Natural killer cell treated with Interleukin-12 subunit alpha and Interleukin-12 subunit beta and Interleukin-15 and Interleukin-18, amount 100 ng/mL, for 72 hours (primary cell): ENCODE data around the gene TMEM248. TPM values are rescaled to one million over a fixed set of nuclear protein-coding genes. Genes with fewer than 3 reads are reported as not detected.
"Not testable (repeated sequence)": the region's sequence is repeated elsewhere in the genome, so short reads cannot be mapped to it uniquely, and the experiment has no call there.

ENCODE experiments used
- ATAC-seq, 2 donors: fragments of 150-1000 bp; cut with Tn5 transposase in 1 of 2; sonication (Bioruptor Pico), chemical (Tn5 transposase) in 1 of 2; 2 replicates each; pipeline ENCODE4 v1.10.0; 2021
- DNase-seq: peaks from one replicate; pipeline ENCODE4 v3.0.0; 2022; ENCODE audit warnings: low spot score
- H3K27ac Mint-ChIP-seq, 2 donors: 1 replicate in 1 of 2; 2 replicates in 1 of 2; pipeline ENCODE4 v1.8.0; 2022; ENCODE audit warnings: mixed read lengths in 2 of 2, mild to moderate bottlenecking in 1 of 2, moderate library complexity in 1 of 2
- H3K27me3 Mint-ChIP-seq, 2 donors: 1 replicate in 1 of 2; 2 replicates in 1 of 2; pipeline ENCODE4 v1.8.0; 2022; ENCODE audit warnings: mixed read lengths in 2 of 2
- H3K36me3 Mint-ChIP-seq: one replicate; pipeline ENCODE4 v1.8.0; 2022; ENCODE audit warnings: mixed read lengths
- H3K4me1 Mint-ChIP-seq, 2 donors: 1 replicate in 1 of 2; 2 replicates in 1 of 2; pipeline ENCODE4 v1.8.0; 2022; ENCODE audit warnings: low read depth in 2 of 2, mixed read lengths in 2 of 2, mild to moderate bottlenecking in 1 of 2
- H3K4me3 Mint-ChIP-seq: one replicate; pipeline ENCODE4 v1.8.0; 2022; ENCODE audit warnings: mixed read lengths
- H3K9me3 Mint-ChIP-seq: 2 replicates; pipeline ENCODE4 v1.8.0; 2022; ENCODE audit warnings: mixed read lengths
- total RNA-seq, 2 donors: library from RNA; stranded (reverse); gene quantifications; one replicate each; pipeline ENCODE4 v1.2.3, GENCODE V29; 2022

The TMEM248 gene
- total RNA-seq, 2 donors from 2014 or later = 88.2 to 110 TPM

GRCh38 chr7:66974986-66975590, 54.1 kb downstream of the TMEM248 start:
- ATAC-seq (peak in 1 of 2 donors; percentile 58), DNase-seq (no peak)
- H3K36me3 Mint-ChIP-seq = peaks cover 5% of the 10 kb centered on the region
- no peaks in the 10 kb centered on the region for H3K4me1 Mint-ChIP-seq
- no peak overlapping the region for H3K27ac Mint-ChIP-seq
- no peaks in the 10 kb centered on the region for H3K9me3 Mint-ChIP-seq
- H3K27me3 Mint-ChIP-seq = peaks cover 0 to 4% of the 10 kb centered on the region in 2 donors
- H3K4me3 Mint-ChIP-seq = no peak overlapping the region

- not testable (repeated sequence) for H3K27ac Mint-ChIP-seq, H3K9me3 Mint-ChIP-seq, H3K27me3 Mint-ChIP-seq, DNase-seq, H3K4me1 Mint-ChIP-seq, H3K4me3 Mint-ChIP-seq, ATAC-seq
- H3K36me3 Mint-ChIP-seq = peaks cover 13% of the 10 kb centered on the region
Measured at GRCh38 chr7:66978312-66978711, 57.3 kb downstream of the TMEM248 start.

GRCh38 chr7:66979013-66979412, 58.0 kb downstream of the TMEM248 start:
- H3K4me1 Mint-ChIP-seq, H3K27me3 Mint-ChIP-seq, H3K27ac Mint-ChIP-seq, H3K4me3 Mint-ChIP-seq, H3K9me3 Mint-ChIP-seq, ATAC-seq, DNase-seq: not testable (repeated sequence)
- peaks cover 13% of the 10 kb centered on the region for H3K36me3 Mint-ChIP-seq

GRCh38 chr7:66980336-66980735, 59.3 kb downstream of the TMEM248 start:
- not testable (repeated sequence) for ATAC-seq, DNase-seq, H3K9me3 Mint-ChIP-seq, H3K4me3 Mint-ChIP-seq, H3K4me1 Mint-ChIP-seq, H3K27me3 Mint-ChIP-seq, H3K27ac Mint-ChIP-seq
- H3K36me3 Mint-ChIP-seq = peaks cover 13% of the 10 kb centered on the region

GRCh38 chr7:66989552-66989951, 68.5 kb downstream of the TMEM248 start:
- H3K36me3 Mint-ChIP-seq = peaks cover 24% of the 10 kb centered on the region
- ATAC-seq, DNase-seq, H3K4me3 Mint-ChIP-seq, H3K27ac Mint-ChIP-seq, H3K27me3 Mint-ChIP-seq, H3K9me3 Mint-ChIP-seq: not testable (repeated sequence)
- peaks cover 6 to 12% of the 10 kb centered on the region in 2 donors for H3K4me1 Mint-ChIP-seq

- not testable (repeated sequence) for ATAC-seq
- H3K27ac Mint-ChIP-seq = peak overlapping the region; percentile 88 to 91
- peaks cover 16% of the 10 kb centered on the region for H3K36me3 Mint-ChIP-seq
Measured at GRCh38 chr7:66994051-66994450, 73.0 kb downstream of the TMEM248 start.

GRCh38 chr7:66994691-66995049, 73.6 kb downstream of the TMEM248 start:
- Mint-ChIP-seq H3K36me3 (peaks cover 16% of the 10 kb centered on the region), H3K27ac (peak overlapping the region; percentile 88 to 91), H3K4me3 (peak overlapping the region; percentile 96), H3K4me1 (peaks cover 21 to 25% of the 10 kb centered on the region in 2 donors)
- ATAC-seq = peak; percentile 34 to 58
- H3K9me3 Mint-ChIP-seq, DNase-seq, H3K27me3 Mint-ChIP-seq: not testable (repeated sequence)

More at GRCh38 chr7:66994051-66994450, 73.0 kb downstream of the TMEM248 start:
- peak overlapping the region; percentile 96 for H3K4me3 Mint-ChIP-seq
- not testable (repeated sequence) for H3K9me3 Mint-ChIP-seq, DNase-seq, H3K27me3 Mint-ChIP-seq
- H3K4me1 Mint-ChIP-seq = peaks cover 21 to 25% of the 10 kb centered on the region in 2 donors

- Mint-ChIP-seq H3K4me3 (peak within 1 kb of the TSS; percentile 96), H3K27ac (peak within 1 kb of the TSS; percentile 88 to 91), H3K36me3 (peaks cover 16% of the 10 kb centered on the region), H3K4me1 (peaks cover 21 to 25% of the 10 kb centered on the region in 2 donors)
- not testable (repeated sequence) for H3K9me3 Mint-ChIP-seq, H3K27me3 Mint-ChIP-seq
- DNase-seq = peak; percentile 94
- ATAC-seq = peak; percentile 84 to 86
Measured at GRCh38 chr7:66995050-66995776, 74.2 kb downstream of the TMEM248 start, which contains the start of gene SBDS. Gene SBDS (minus strand): TSS chr7:66995586. CDS start chr7:66995417, 169 bp downstream.

- peak within 1 kb of the TSS; percentile 96 for H3K4me3 Mint-ChIP-seq
- peaks cover 21 to 25% of the 10 kb centered on the region in 2 donors for H3K4me1 Mint-ChIP-seq
- DNase-seq (peak; percentile 98), ATAC-seq (peak; percentile 95)
- H3K27ac Mint-ChIP-seq = peak within 1 kb of the TSS; percentile 88 to 91
- peaks cover 16% of the 10 kb centered on the region for H3K36me3 Mint-ChIP-seq
- not testable (repeated sequence) for H3K9me3 Mint-ChIP-seq, H3K27me3 Mint-ChIP-seq
Measured at GRCh38 chr7:66996444-66997191, 75.6 kb downstream of the TMEM248 start, which contains the start of gene TYW1. Gene TYW1 (plus strand): TSS chr7:66996833. CDS start chr7:66996979, 146 bp downstream.

- H3K27ac Mint-ChIP-seq, H3K27me3 Mint-ChIP-seq, DNase-seq, H3K4me3 Mint-ChIP-seq, H3K36me3 Mint-ChIP-seq, H3K9me3 Mint-ChIP-seq, ATAC-seq: not testable (repeated sequence)
- H3K4me1 Mint-ChIP-seq = peaks cover 14 to 16% of the 10 kb centered on the region in 2 donors
Measured at GRCh38 chr7:67000601-67001258, 79.7 kb downstream of the TMEM248 start.

- H3K9me3 Mint-ChIP-seq, H3K27me3 Mint-ChIP-seq, H3K4me1 Mint-ChIP-seq, H3K4me3 Mint-ChIP-seq, ATAC-seq, H3K27ac Mint-ChIP-seq, DNase-seq, H3K36me3 Mint-ChIP-seq: not testable (repeated sequence)
Measured at GRCh38 chr7:67004145-67004544, 83.1 kb downstream of the TMEM248 start.

- H3K4me3 Mint-ChIP-seq = no peak overlapping the region
- H3K4me1 Mint-ChIP-seq = peaks cover 4 to 7% of the 10 kb centered on the region in 2 donors
- peaks cover 4% of the 10 kb centered on the region for H3K36me3 Mint-ChIP-seq
- H3K27ac Mint-ChIP-seq = no peak overlapping the region
- no peaks in the 10 kb centered on the region for H3K27me3 Mint-ChIP-seq
- DNase-seq (no peak), ATAC-seq (no peak)
- no peaks in the 10 kb centered on the region for H3K9me3 Mint-ChIP-seq
Measured at GRCh38 chr7:67006965-67007364, 85.9 kb downstream of the TMEM248 start.
